Measurements from ENCODE around the gene SYNGAP1. TPM values are rescaled to one million over a fixed set of nuclear protein-coding genes. Genes with fewer than 3 reads are reported as not detected.

The SYNGAP1 gene
- total and polyA plus RNA-seq, 2 of the 8 experiments (the other 6 are each of a cell fraction or from before 2014, with no cell fraction given) = 31.0 to 101 TPM

DNA sequence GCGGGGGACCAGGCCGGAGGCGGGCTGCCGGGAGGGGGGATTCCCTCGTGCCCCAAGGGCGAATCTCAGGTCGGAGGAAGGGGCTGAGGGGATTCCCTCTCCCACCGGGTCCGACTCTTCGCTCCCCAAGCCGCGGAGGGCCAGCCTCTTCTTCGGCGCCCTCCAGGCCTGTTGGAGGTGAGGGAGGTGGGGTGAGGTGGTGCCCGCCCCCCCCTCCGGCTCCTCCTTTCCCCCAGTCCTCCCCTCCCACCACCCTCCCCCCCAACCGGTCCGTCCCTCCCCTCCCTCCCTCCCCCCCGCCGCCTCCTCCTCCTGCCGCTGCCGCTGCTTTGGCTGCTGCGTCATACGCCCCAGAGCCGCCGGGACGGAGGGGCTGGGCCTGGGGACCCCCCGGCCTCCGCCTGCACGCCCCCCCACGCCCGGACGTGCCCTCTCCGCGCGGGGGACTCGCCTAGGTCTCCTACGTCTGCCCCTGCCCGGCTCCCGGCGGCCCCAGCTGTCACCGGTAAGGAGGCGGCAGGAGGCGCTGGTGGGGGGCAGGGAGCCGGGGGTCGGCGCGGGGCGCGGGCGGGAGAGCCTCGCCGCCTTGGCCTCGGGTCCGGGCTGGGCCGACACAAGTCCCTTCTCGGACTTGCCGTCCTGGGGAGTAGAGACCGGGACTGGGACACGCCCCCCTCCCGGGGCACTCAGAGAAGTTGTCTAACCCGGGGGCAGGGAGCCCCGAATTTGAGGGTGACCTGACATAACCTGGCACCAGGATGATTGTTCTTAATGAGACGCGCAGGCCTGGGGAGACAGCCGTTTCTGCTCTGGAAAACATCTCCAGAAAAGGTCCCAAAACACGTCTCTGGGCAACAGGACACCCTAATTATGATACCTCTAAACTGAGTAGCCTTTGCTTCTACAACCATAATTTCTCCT, 8.9 kb upstream of the SYNGAP1 start, which contains the start of gene PHF1 (continued):
- TF ChIP-seq JUN (IDR thresholded peaks at IDR 0.05; ENCODE audit: low read depth, low read length) = no peak
- TF ChIP-seq RNF2 (IDR thresholded peaks at IDR 0.05; ENCODE audit: borderline replicate concordance, low read depth, low read length, missing control alignments, poor library complexity, severe bottlenecking) = no peak
- TF ChIP-seq ASH2L (IDR thresholded peaks at IDR 0.05; ENCODE audit: low read length) = no peak
- TF ChIP-seq POLR2AphosphoS5 (IDR thresholded peaks at IDR 0.05; ENCODE audit: low read depth, low read length) = 0 out of 2 replicates have a peak, but pooled peaks have one; percentile 25
- TF ChIP-seq CEBPB (IDR thresholded peaks at IDR 0.05; ENCODE audit: low read depth, low read length) = no peak
- TF ChIP-seq, protein P1, sequence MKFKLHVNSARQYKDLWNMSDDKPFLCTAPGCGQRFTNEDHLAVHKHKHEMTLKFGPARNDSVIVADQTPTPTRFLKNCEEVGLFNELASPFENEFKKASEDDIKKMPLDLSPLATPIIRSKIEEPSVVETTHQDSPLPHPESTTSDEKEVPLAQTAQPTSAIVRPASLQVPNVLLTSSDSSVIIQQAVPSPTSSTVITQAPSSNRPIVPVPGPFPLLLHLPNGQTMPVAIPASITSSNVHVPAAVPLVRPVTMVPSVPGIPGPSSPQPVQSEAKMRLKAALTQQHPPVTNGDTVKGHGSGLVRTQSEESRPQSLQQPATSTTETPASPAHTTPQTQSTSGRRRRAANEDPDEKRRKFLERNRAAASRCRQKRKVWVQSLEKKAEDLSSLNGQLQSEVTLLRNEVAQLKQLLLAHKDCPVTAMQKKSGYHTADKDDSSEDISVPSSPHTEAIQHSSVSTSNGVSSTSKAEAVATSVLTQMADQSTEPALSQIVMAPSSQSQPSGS (IDR thresholded peaks at IDR 0.05; ENCODE audit: low read length) = no peak
- TF ChIP-seq POU5F1 (IDR thresholded peaks at IDR 0.05; ENCODE audit: low read depth, low read length) = no peak
